Body of pancreas (tissue), 4 donors: ENCODE data around the gene FBXO46.

ENCODE experiments used
- POLR2A ChIP-seq, 3 donors: fragments of 450-650 bp; IDR thresholded peaks; one replicate each; pipeline ENCODE4 v1.6.1; 2016; ENCODE audit warnings: antibody characterized with exemption in 3 of 3, mild to moderate bottlenecking in 2 of 3
- TF ChIP-seq, protein P1 (sequence below), 7 experiments: fragments of 450-650 bp in 4 of 7; fragments of 200-600 bp in 3 of 7; sonication (generic) in 3 of 7; IDR thresholded peaks; one replicate each; pipeline ENCODE4 v1.5.1; 2016 to 2019; ENCODE audit warnings: antibody characterized with exemption in 7 of 7

GRCh38 chr19:45762870-45763631 is 32.4 kb upstream of the FBXO46 start:
- TF ChIP-seq, protein P1, sequence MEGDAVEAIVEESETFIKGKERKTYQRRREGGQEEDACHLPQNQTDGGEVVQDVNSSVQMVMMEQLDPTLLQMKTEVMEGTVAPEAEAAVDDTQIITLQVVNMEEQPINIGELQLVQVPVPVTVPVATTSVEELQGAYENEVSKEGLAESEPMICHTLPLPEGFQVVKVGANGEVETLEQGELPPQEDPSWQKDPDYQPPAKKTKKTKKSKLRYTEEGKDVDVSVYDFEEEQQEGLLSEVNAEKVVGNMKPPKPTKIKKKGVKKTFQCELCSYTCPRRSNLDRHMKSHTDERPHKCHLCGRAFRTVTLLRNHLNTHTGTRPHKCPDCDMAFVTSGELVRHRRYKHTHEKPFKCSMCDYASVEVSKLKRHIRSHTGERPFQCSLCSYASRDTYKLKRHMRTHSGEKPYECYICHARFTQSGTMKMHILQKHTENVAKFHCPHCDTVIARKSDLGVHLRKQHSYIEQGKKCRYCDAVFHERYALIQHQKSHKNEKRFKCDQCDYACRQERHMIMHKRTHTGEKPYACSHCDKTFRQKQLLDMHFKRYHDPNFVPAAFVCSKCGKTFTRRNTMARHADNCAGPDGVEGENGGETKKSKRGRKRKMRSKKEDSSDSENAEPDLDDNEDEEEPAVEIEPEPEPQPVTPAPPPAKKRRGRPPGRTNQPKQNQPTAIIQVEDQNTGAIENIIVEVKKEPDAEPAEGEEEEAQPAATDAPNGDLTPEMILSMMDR (IDR thresholded peaks at IDR 0.05): no peak
- TF ChIP-seq POLR2A (IDR thresholded peaks at IDR 0.05): no peak
